HCT116 (cell line): ENCODE data around the gene ARHGAP28. TPM values are rescaled to one million over a fixed set of nuclear protein-coding genes. Genes with fewer than 3 reads are reported as not detected.

Experiments used
- ATAC-seq: fragments of 200-7000 bp; cut with Tn5 transposase; 2 replicates; pipeline ENCODE4 v1.9.1; 2020; ENCODE audit warnings: mild to moderate bottlenecking, moderate library complexity
- BruUV-seq: library from RNA; stranded (reverse); fragments of 400-500 nt; replicated peaks from 2 replicates; lab custom pipeline; 2021; lab: Mats Ljungman, UMichigan
- CTCF ChIA-PET: fragments of 300-600 bp; sonication (Branson Sonifier 250); formaldehyde crosslinking; loops from one replicate; lab custom pipeline; 2021; ENCODE audit warnings: antibody characterized with exemption; lab: Charles Lee
- POLR2A ChIA-PET: fragments of 300-600, 350-600 bp; sonication (Branson Sonifier 250); formaldehyde crosslinking; loops from one replicate; lab custom pipeline; 2021; ENCODE audit warnings: antibody characterized with exemption; lab: Charles Lee
- RAD21 ChIA-PET, 2 experiments: fragments of 300-600 bp; sonication (Branson Sonifier 250); formaldehyde crosslinking; loops; one replicate each; lab custom pipeline; 2023; ENCODE audit warnings: low total read pairs in 2 of 2; ENCODE audit not compliant: uncharacterized antibody in 2 of 2, unreplicated experiment in 2 of 2, low non-redundant PET in 1 of 2; lab: Charles Lee
- DNase-seq: peaks from one replicate; pipeline ENCODE4 v3.0.0-alpha.2; 2010; ENCODE audit warnings: low read depth, low spot score
- H2AFZ ChIP-seq: fragments of 200-600 bp; shearing (Covaris generic), sonication (generic); 2 replicates; pipeline ENCODE4 v1.6.1; 2017; ENCODE audit warnings: low read depth, mixed run types, mixed read lengths, antibody characterized with exemption, low read length; ENCODE audit not compliant: poor library complexity, severe bottlenecking
- H3K27ac ChIP-seq: 2 replicates; pipeline ENCODE4 v1.5.1; 2012; ENCODE audit warnings: low read depth, low read length
- H3K27me3 ChIP-seq: fragments of 200-600 bp; sonication (generic); 2 replicates; pipeline ENCODE4 v1.6.1; 2016; ENCODE audit warnings: mixed run types, low read length, mixed read lengths; ENCODE audit not compliant: insufficient read depth
- H3K36me3 ChIP-seq, 2 experiments: fragments of 200-500 bp in 1 of 2; fragments of 200-600 bp in 1 of 2; sonication (Bioruptor generic) in 1 of 2; sonication (generic) in 1 of 2; 2 replicates each; pipeline versions ENCODE4 v1.5.1 to v1.6.1; 2014 to 2016; ENCODE audit warnings: low read length in 2 of 2, inconsistent platforms in 1 of 2, mixed read lengths in 1 of 2, mixed run types in 1 of 2; ENCODE audit not compliant: insufficient read depth in 2 of 2, control insufficient read depth in 1 of 2
- H3K4me1 ChIP-seq, 2 experiments: fragments of 200-600 bp in 1 of 2; sonication (generic) in 1 of 2; 2 replicates each; pipeline versions ENCODE4 v1.5.1 to v1.6.1; 2012 to 2017; ENCODE audit warnings: low read length in 2 of 2, inconsistent platforms in 1 of 2, mild to moderate bottlenecking in 1 of 2, mixed read lengths in 1 of 2, mixed run types in 1 of 2, moderate library complexity in 1 of 2; ENCODE audit not compliant: insufficient read depth in 2 of 2, control insufficient read depth in 1 of 2
- H3K4me2 ChIP-seq: fragments of 200-600 bp; sonication (generic); 2 replicates; pipeline ENCODE4 v1.6.1; 2017; ENCODE audit warnings: mixed run types, low read length, mixed read lengths
- H3K4me3 ChIP-seq, 2 experiments: fragments of 200-600 bp in 1 of 2; sonication (generic) in 1 of 2; replicated peaks in 1 of 2; 2 replicates each; pipeline ENCODE4 v1.5.1; 2011 to 2016; ENCODE audit warnings: low read length in 2 of 2, control low read depth in 1 of 2, low read depth in 1 of 2, mild to moderate bottlenecking in 1 of 2, mixed read lengths in 1 of 2, mixed run types in 1 of 2
- H3K79me2 ChIP-seq: fragments of 200-600 bp; sonication (generic); 2 replicates; pipeline ENCODE4 v1.6.1; 2017; ENCODE audit warnings: mild to moderate bottlenecking, mixed run types, low read length, moderate library complexity, mixed read lengths; ENCODE audit not compliant: insufficient read depth
- H3K9ac ChIP-seq: fragments of 200-600 bp; sonication (generic); 2 replicates; pipeline ENCODE4 v1.6.1; 2016; ENCODE audit warnings: low read length, mixed read lengths
- H3K9me2 ChIP-seq: fragments of 200-600 bp; sonication (generic), shearing (Covaris generic); 2 replicates; pipeline ENCODE4 v1.6.1; 2017; ENCODE audit warnings: mixed run types, mild to moderate bottlenecking, moderate library complexity; ENCODE audit not compliant: insufficient read depth
- H3K9me3 ChIP-seq, 2 experiments: fragments of 200-500 bp in 1 of 2; fragments of 200-600 bp in 1 of 2; sonication (Bioruptor generic) in 1 of 2; sonication (generic) in 1 of 2; 2 replicates each; pipeline ENCODE4 v1.6.1; 2014 to 2017; ENCODE audit warnings: low read length in 2 of 2, mixed read lengths in 2 of 2, inconsistent platforms in 1 of 2, low read depth in 1 of 2, mild to moderate bottlenecking in 1 of 2, mixed run types in 1 of 2, moderate library complexity in 1 of 2; ENCODE audit not compliant: control insufficient read depth in 1 of 2, insufficient read depth in 1 of 2
- H4K20me1 ChIP-seq: fragments of 200-600 bp; sonication (generic), shearing (Covaris generic); 2 replicates; pipeline ENCODE4 v1.6.1; 2017; ENCODE audit warnings: mixed run types, mild to moderate bottlenecking, moderate library complexity; ENCODE audit not compliant: insufficient read depth
- ATF3 ChIP-seq: IDR thresholded peaks from 2 replicates; pipeline ENCODE4 v1.6.1; 2012
- CBX3 ChIP-seq: IDR thresholded peaks from 2 replicates; pipeline ENCODE4 v1.6.1; 2012; ENCODE audit warnings: low read depth
- CTCF ChIP-seq, 3 experiments: fragments of 200-600 bp in 1 of 3; sonication (generic) in 1 of 3; IDR thresholded peaks in 2 of 3; conservative IDR thresholded peaks in 1 of 3; 2 replicates each; pipeline ENCODE4 v1.5.1; 2012 to 2017; ENCODE audit warnings: low read depth in 2 of 3, low read length in 2 of 3, antibody characterized with exemption in 1 of 3, borderline replicate concordance in 1 of 3, control low read depth in 1 of 3, mild to moderate bottlenecking in 1 of 3, mixed read lengths in 1 of 3, mixed run types in 1 of 3, moderate library complexity in 1 of 3; ENCODE audit not compliant: insufficient read depth in 1 of 3
- EGR1 ChIP-seq: IDR thresholded peaks from 2 replicates; pipeline ENCODE4 v1.6.1; 2012; ENCODE audit warnings: low read depth
- EZH2 ChIP-seq: fragments of 200-600 bp; sonication (generic); IDR thresholded peaks from 2 replicates; pipeline ENCODE4 v1.6.1; 2017; ENCODE audit warnings: antibody characterized with exemption, mixed run types
- EZH2phosphoT487 ChIP-seq: fragments of 200-600 bp; IDR thresholded peaks from 2 replicates; pipeline ENCODE4 v1.6.1; 2018; ENCODE audit warnings: antibody characterized with exemption, borderline replicate concordance
- JUND ChIP-seq: IDR thresholded peaks from 2 replicates; pipeline ENCODE4 v1.6.1; 2012
- MAX ChIP-seq: IDR thresholded peaks from 2 replicates; pipeline ENCODE4 v1.6.1; 2012
- POLR2A ChIP-seq: IDR thresholded peaks from 2 replicates; pipeline ENCODE4 v1.7.0; 2011; ENCODE audit warnings: borderline replicate concordance; ENCODE audit not compliant: insufficient read depth, insufficient read length; ENCODE audit errors: extremely low read depth
- RAD21 ChIP-seq: IDR thresholded peaks from 2 replicates; pipeline ENCODE4 v1.6.1; 2012; ENCODE audit warnings: low read depth, mild to moderate bottlenecking
- SIN3A ChIP-seq: IDR thresholded peaks from 2 replicates; pipeline ENCODE4 v1.6.1; 2012; ENCODE audit warnings: low read depth
- SP1 ChIP-seq: IDR thresholded peaks from 2 replicates; pipeline ENCODE4 v1.6.1; 2012; ENCODE audit warnings: low read depth
- TCF7L2 ChIP-seq: IDR thresholded peaks from 2 replicates; pipeline ENCODE4 v1.7.0; 2011; ENCODE audit warnings: borderline replicate concordance, inconsistent platforms; ENCODE audit not compliant: insufficient read depth, insufficient read length; ENCODE audit errors: extremely low read depth
- ZFX ChIP-seq: fragments of 450-650 bp; IDR thresholded peaks from 2 replicates; pipeline ENCODE4 v1.6.1; 2017
- ZNF274 ChIP-seq: fragments of 200-500 bp; sonication (Bioruptor generic); IDR thresholded peaks from 2 replicates; pipeline ENCODE4 v1.6.1; 2014; ENCODE audit warnings: mild to moderate bottlenecking, low read depth, low read length, inconsistent platforms
- intact Hi-C: fragments of 100-400 bp; cut with micrococcal nuclease; formaldehyde crosslinking; loops from 2 replicates; pipeline ENCODE4 v1.10.0; 2022
- total RNA-seq: library from RNA; stranded (reverse); gene quantifications from one replicate; pipeline ENCODE4 v1.2.1, GENCODE V29; 2021; ENCODE audit not compliant: unreplicated experiment

Gene ARHGAP28
- total RNA-seq, 1 experiment from 2014 or later: not detected

- RAD21 ChIA-PET: no interaction called here
- DNase-seq: no peak
- Histone ChIP-seq H4K20me1 (no peaks in the 10 kb centered on the region), H3K27ac (no peak overlapping the region), H3K36me3 (no peaks in the 10 kb centered on the region), H2AFZ (no peak overlapping the region), H3K79me2 (no peaks in the 10 kb centered on the region), H3K9me3 (peaks cover 7 to 16% of the 10 kb centered on the region in 2 experiments; a peak in 2 of 4 replicates), H3K4me2 (no peak overlapping the region), H3K27me3 (no peaks in the 10 kb centered on the region), H3K4me1 (no peaks in the 10 kb centered on the region)
- intact Hi-C loops: no loop called here
- POLR2A ChIA-PET: no interaction called here
- CTCF ChIA-PET: no interaction called here
- TF ChIP-seq EZH2: no peak
- no peak for TF ChIP-seq ZFX
- no peak for TF ChIP-seq RAD21
- TF ChIP-seq JUND: no peak
- TF ChIP-seq EGR1: no peak
- no peak for TF ChIP-seq MAX
- TF ChIP-seq TCF7L2: no peak
- TF ChIP-seq SP1: no peak
- TF ChIP-seq CBX3: no peak
- TF ChIP-seq EZH2phosphoT487: no peak
- TF ChIP-seq, all 23 proteins: peak for 0
- no peaks in the 10 kb centered on the region for H3K9me2 ChIP-seq
- no peak overlapping the region for H3K9ac ChIP-seq
- H3K4me3 ChIP-seq: no peak overlapping the region
- BruUV-seq: no TSS peak
- ATAC-seq: no peak
Measured at GRCh38 chr18:6814882-6815425, 85.4 kb downstream of the ARHGAP28 start.

GRCh38 chr18:6816154-6816553 lies 86.6 kb downstream of the ARHGAP28 start:
- Histone ChIP-seq H3K36me3 (no peaks in the 10 kb centered on the region), H3K27me3 (no peaks in the 10 kb centered on the region), H3K4me2 (no peak overlapping the region), H3K9ac (no peak overlapping the region), H4K20me1 (no peaks in the 10 kb centered on the region), H3K4me3 (no peak overlapping the region), H2AFZ (no peak overlapping the region), H3K9me3 (peaks cover 7 to 21% of the 10 kb centered on the region in 2 experiments; a peak in 2 of 4 replicates), H3K9me2 (no peaks in the 10 kb centered on the region), H3K79me2 (no peaks in the 10 kb centered on the region), H3K27ac (no peak overlapping the region), H3K4me1 (no peaks in the 10 kb centered on the region)
- no peak for TF ChIP-seq JUND
- TF ChIP-seq MAX: no peak
- no peak for TF ChIP-seq SP1
- TF ChIP-seq SIN3A: no peak
- TF ChIP-seq ATF3: no peak
- TF ChIP-seq ZFX: no peak
- TF ChIP-seq ZNF274: no peak
- no peak for TF ChIP-seq CTCF (IDR thresholded peaks at IDR 0.05 in 2 of 3, conservative IDR thresholded peaks at IDR 0.05 in 1 of 3; ENCODE audit: borderline replicate concordance in 1 of 3, insufficient read depth in 1 of 3, low read depth in 2 of 3, low read length in 2 of 3)
- TF ChIP-seq POLR2A: no peak
- no peak for TF ChIP-seq CBX3
- no peak for TF ChIP-seq EGR1
- BruUV-seq: no TSS peak
- intact Hi-C loops: no loop called here
- no peak for ATAC-seq
- POLR2A ChIA-PET: no interaction called here
- RAD21 ChIA-PET: no interaction called here
- CTCF ChIA-PET: no interaction called here
- no peak for DNase-seq
